SK-MEL-5 (cell line): Measurements from ENCODE around the gene PCAT7. TPM values are rescaled to one million over a fixed set of nuclear protein-coding genes. Genes with fewer than 3 reads are reported as not detected.
A peak's percentile ranks its signal among the peaks of the same experiment; 100 is the strongest.
"Not testable (repeated sequence)": the region's sequence is repeated elsewhere in the genome, so short reads cannot be mapped to it uniquely, and the experiment has no call there.

Source experiments
- DNase-seq: peaks from one replicate; pipeline ENCODE4 v3.0.0-alpha.2; 2016; ENCODE audit warnings: low read depth, low spot score
- in situ Hi-C: cut with HindIII; loops from 2 replicates; pipeline ENCODE4 v1.10.0; 2016; ENCODE audit warnings: low sequenced_read_pairs, high pct_unique_total_duplicates, low pct_unique_long_range_greater_than_20kb
- total RNA-seq: library from RNA; depleted of rRNA; stranded (reverse); fragments of >200 nt; shearing (Covaris generic); gene quantifications from 2 replicates; pipeline ENCODE4 v1.2.3, GENCODE V29; 2014

Gene PCAT7
- total RNA-seq, 1 experiment from 2014 or later, result 0.16 TPM

- DNase-seq, result peak; percentile 22
- in situ Hi-C loops, result no loop called here
Observed at GRCh38 chr9:94553029-94553938, 1.6 kb upstream of the PCAT7 start.

GRCh38 chr9:94554078-94554438 lies 825 bp upstream of the PCAT7 start:
- in situ Hi-C loops, result no loop called here
- DNase-seq, result no peak

- in situ Hi-C loops, result no loop called here
- DNase-seq, result no peak
Observed at GRCh38 chr9:94557376-94557775, 2.5 kb downstream of the PCAT7 start.

GRCh38 chr9:94560237-94560636 lies 5.4 kb downstream of the PCAT7 start:
- DNase-seq, result no peak

GRCh38 chr9:94563548-94563947 lies 8.7 kb downstream of the PCAT7 start:
- in situ Hi-C loops, result no loop called here

More at GRCh38 chr9:94560237-94560636, 5.4 kb downstream of the PCAT7 start:
- in situ Hi-C loops, result no loop called here

GRCh38 chr9:94564279-94564678 lies 9.4 kb downstream of the PCAT7 start:
- in situ Hi-C loops, DNase-seq: not testable (repeated sequence)

More at GRCh38 chr9:94563548-94563947, 8.7 kb downstream of the PCAT7 start:
- no peak for DNase-seq

- DNase-seq, result no peak
- in situ Hi-C loops, result no loop called here
Observed at GRCh38 chr9:94566550-94566949, 11.7 kb downstream of the PCAT7 start.

- no peak for DNase-seq
- in situ Hi-C loops, result no loop called here
Observed at GRCh38 chr9:94567271-94567670, 12.4 kb downstream of the PCAT7 start.

- no peak for DNase-seq
- in situ Hi-C loops, result no loop called here
Observed at GRCh38 chr9:94568250-94568889, 13.5 kb downstream of the PCAT7 start.

- DNase-seq, result no peak
- in situ Hi-C loops, result no loop called here
Observed at GRCh38 chr9:94568972-94569712, 14.3 kb downstream of the PCAT7 start.

GRCh38 chr9:94576131-94576530 lies 21.2 kb downstream of the PCAT7 start:
- no peak for DNase-seq
- in situ Hi-C loops, result no loop called here

GRCh38 chr9:94577036-94577435 lies 22.2 kb downstream of the PCAT7 start:
- no peak for DNase-seq
- in situ Hi-C loops, result no loop called here

- in situ Hi-C loops, result no loop called here
Observed at GRCh38 chr9:94577571-94577970, 22.7 kb downstream of the PCAT7 start.

GRCh38 chr9:94581728-94582127 lies 26.8 kb downstream of the PCAT7 start:
- DNase-seq, result no peak
- in situ Hi-C loops, result no loop called here

More at GRCh38 chr9:94577571-94577970, 22.7 kb downstream of the PCAT7 start:
- no peak for DNase-seq

GRCh38 chr9:94584555-94584954 lies 29.7 kb downstream of the PCAT7 start:
- in situ Hi-C loops, result no loop called here
- no peak for DNase-seq

- DNase-seq, result no peak
- in situ Hi-C loops, result no loop called here
Observed at GRCh38 chr9:94586316-94586715, 31.4 kb downstream of the PCAT7 start.

- in situ Hi-C loops, result no loop called here
- DNase-seq, result no peak
Observed at GRCh38 chr9:94586814-94587213, 31.9 kb downstream of the PCAT7 start.

- in situ Hi-C loops, result no loop called here
- no peak for DNase-seq
Observed at GRCh38 chr9:94588681-94589080, 33.8 kb downstream of the PCAT7 start.
